Measurements from ENCODE around the gene SLC9A9. TPM values are rescaled to one million over a fixed set of nuclear protein-coding genes. Genes with fewer than 3 reads are reported as not detected.

The SLC9A9 gene
- total and polyA plus RNA-seq, 10 of the 15 experiments (the other 5 are each of a cell fraction or from before 2014, with no cell fraction given): 3.5 to 14.2 (median 9.3) TPM

DNA sequence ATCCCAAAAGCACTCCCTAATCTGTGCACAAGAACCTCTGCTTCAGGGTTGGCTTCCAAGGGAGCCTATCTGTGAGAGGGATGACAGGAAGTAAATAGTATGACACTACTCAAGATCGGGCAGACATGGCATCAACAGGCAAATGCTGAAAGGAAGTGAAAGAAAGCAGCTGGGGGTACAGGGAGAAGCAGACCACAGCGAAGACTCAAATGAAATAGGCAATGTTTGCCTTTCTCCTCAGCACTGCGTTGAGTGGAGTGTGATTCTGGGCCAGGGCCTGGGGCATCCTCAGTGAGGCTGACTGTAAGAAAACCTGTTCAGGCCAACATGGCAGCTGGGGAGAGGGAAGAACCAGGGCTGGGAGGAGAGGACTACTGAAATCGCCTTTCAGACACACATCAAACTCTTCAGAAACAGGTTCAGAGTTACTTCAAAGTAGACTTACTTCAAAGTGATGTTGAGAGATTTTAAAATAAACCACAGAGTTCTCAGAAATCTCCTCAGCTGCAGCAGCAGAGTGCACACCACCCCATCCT lies 96.6 kb downstream of the SLC9A9 start:
- POLR2A ChIA-PET: no interaction called here
- Histone ChIP-seq H3K4me1 (ENCODE audit: control insufficient read depth, insufficient read depth, low read length) (peaks cover 6% of the 10 kb centered on the region; the same call in 1 of the 2 replicates), H3K9me3 (replicated peaks; ENCODE audit: control insufficient read depth, insufficient read depth, low read length) (no peaks in the 10 kb centered on the region), H3K36me3 (ENCODE audit: control insufficient read depth in 2 of 2, insufficient read depth in 2 of 2, low read length in 1 of 2) (no peaks in the 10 kb centered on the region), H3K4me3 (no peak overlapping the region), H2AFZ (ENCODE audit: control insufficient read depth, low read depth, low read length) (peak overlapping the region; percentile 6; the same call in 1 of the 2 replicates), H3K27ac (ENCODE audit: control insufficient read depth, insufficient read depth) (no peak overlapping the region), H3K27me3 (replicated peaks in 1 of 2; ENCODE audit: control insufficient read depth in 2 of 2, insufficient read depth in 2 of 2, low read length in 1 of 2) (no peaks in the 10 kb centered on the region), H3K9ac (ENCODE audit: control insufficient read depth, insufficient read depth, low read length) (no peak overlapping the region), H3K4me2 (ENCODE audit: control insufficient read depth, insufficient read depth) (no peak overlapping the region), H4K20me1 (ENCODE audit: control insufficient read depth, insufficient read depth) (no peaks in the 10 kb centered on the region), H3K79me2 (ENCODE audit: control insufficient read depth, insufficient read depth, low read length) (no peaks in the 10 kb centered on the region)
- SMC1A ChIA-PET (ENCODE audit: uncharacterized antibody, unreplicated experiment): no interaction called here
- CTCF ChIA-PET: no interaction called here
- no peak for TF ChIP-seq ZZZ3 (IDR thresholded peaks at IDR 0.05; ENCODE audit: control insufficient read depth, insufficient read length, low read depth)
- no peak for TF ChIP-seq JUND (IDR thresholded peaks at IDR 0.05; ENCODE audit: low read depth, low read length)
- TF ChIP-seq HDGF (IDR thresholded peaks at IDR 0.05): no peak
- no peak for TF ChIP-seq BCL11A (IDR thresholded peaks at IDR 0.05; ENCODE audit: low read depth, low read length)
- no peak for TF ChIP-seq NFYB (IDR thresholded peaks at IDR 0.05; ENCODE audit: insufficient read depth, low read depth, low read length)
- TF ChIP-seq SPI1 (IDR thresholded peaks at IDR 0.05; ENCODE audit: borderline replicate concordance, insufficient read depth, low read depth, low read length): peak; percentile 72
- TF ChIP-seq RAD21 (IDR thresholded peaks at IDR 0.05; ENCODE audit: insufficient read depth, low read depth, low read length): no peak
- peak; percentile 35; the same call in 1 of the 2 replicates for TF ChIP-seq RUNX3 (IDR thresholded peaks at IDR 0.05; ENCODE audit: low read length)
- TF ChIP-seq SREBF1 (IDR thresholded peaks at IDR 0.05; ENCODE audit: low read length): no peak
- TF ChIP-seq, protein P1, sequence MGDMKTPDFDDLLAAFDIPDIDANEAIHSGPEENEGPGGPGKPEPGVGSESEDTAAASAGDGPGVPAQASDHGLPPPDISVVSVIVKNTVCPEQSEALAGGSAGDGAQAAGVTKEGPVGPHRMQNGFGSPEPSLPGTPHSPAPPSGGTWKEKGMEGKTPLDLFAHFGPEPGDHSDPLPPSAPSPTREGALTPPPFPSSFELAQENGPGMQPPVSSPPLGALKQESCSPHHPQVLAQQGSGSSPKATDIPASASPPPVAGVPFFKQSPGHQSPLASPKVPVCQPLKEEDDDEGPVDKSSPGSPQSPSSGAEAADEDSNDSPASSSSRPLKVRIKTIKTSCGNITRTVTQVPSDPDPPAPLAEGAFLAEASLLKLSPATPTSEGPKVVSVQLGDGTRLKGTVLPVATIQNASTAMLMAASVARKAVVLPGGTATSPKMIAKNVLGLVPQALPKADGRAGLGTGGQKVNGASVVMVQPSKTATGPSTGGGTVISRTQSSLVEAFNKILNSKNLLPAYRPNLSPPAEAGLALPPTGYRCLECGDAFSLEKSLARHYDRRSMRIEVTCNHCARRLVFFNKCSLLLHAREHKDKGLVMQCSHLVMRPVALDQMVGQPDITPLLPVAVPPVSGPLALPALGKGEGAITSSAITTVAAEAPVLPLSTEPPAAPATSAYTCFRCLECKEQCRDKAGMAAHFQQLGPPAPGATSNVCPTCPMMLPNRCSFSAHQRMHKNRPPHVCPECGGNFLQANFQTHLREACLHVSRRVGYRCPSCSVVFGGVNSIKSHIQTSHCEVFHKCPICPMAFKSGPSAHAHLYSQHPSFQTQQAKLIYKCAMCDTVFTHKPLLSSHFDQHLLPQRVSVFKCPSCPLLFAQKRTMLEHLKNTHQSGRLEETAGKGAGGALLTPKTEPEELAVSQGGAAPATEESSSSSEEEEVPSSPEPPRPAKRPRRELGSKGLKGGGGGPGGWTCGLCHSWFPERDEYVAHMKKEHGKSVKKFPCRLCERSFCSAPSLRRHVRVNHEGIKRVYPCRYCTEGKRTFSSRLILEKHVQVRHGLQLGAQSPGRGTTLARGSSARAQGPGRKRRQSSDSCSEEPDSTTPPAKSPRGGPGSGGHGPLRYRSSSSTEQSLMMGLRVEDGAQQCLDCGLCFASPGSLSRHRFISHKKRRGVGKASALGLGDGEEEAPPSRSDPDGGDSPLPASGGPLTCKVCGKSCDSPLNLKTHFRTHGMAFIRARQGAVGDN (IDR thresholded peaks at IDR 0.05): no peak
- 0 out of 4 replicates have a peak, but pooled peaks of 1 of the 2 experiments have one; percentile 20 for TF ChIP-seq ETV6 (conservative IDR thresholded peaks at IDR 0.05 in 1 of 2, IDR thresholded peaks at IDR 0.05 in 1 of 2; ENCODE audit: borderline replicate concordance in 1 of 2, low read depth in 1 of 2)
- no peak for TF ChIP-seq TCF3 (IDR thresholded peaks at IDR 0.05; ENCODE audit: borderline replicate concordance, insufficient read depth, low read depth, low read length)
- TF ChIP-seq, protein P2, sequence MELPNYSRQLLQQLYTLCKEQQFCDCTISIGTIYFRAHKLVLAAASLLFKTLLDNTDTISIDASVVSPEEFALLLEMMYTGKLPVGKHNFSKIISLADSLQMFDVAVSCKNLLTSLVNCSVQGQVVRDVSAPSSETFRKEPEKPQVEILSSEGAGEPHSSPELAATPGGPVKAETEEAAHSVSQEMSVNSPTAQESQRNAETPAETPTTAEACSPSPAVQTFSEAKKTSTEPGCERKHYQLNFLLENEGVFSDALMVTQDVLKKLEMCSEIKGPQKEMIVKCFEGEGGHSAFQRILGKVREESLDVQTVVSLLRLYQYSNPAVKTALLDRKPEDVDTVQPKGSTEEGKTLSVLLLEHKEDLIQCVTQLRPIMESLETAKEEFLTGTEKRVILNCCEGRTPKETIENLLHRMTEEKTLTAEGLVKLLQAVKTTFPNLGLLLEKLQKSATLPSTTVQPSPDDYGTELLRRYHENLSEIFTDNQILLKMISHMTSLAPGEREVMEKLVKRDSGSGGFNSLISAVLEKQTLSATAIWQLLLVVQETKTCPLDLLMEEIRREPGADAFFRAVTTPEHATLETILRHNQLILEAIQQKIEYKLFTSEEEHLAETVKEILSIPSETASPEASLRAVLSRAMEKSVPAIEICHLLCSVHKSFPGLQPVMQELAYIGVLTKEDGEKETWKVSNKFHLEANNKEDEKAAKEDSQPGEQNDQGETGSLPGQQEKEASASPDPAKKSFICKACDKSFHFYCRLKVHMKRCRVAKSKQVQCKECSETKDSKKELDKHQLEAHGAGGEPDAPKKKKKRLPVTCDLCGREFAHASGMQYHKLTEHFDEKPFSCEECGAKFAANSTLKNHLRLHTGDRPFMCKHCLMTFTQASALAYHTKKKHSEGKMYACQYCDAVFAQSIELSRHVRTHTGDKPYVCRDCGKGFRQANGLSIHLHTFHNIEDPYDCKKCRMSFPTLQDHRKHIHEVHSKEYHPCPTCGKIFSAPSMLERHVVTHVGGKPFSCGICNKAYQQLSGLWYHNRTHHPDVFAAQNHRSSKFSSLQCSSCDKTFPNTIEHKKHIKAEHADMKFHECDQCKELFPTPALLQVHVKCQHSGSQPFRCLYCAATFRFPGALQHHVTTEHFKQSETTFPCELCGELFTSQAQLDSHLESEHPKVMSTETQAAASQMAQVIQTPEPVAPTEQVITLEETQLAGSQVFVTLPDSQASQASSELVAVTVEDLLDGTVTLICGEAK (IDR thresholded peaks at IDR 0.05; ENCODE audit: borderline replicate concordance): no peak
- TF ChIP-seq POLR2A (IDR thresholded peaks at IDR 0.05; ENCODE audit: low read depth, low read length): no peak
- ATAC-seq (peak; percentile 76), DNase-seq (ENCODE audit: low read depth, low spot score) (peak; percentile 24), FAIRE-seq (peak; percentile 13)
- WGBS (ENCODE audit: insufficient coverage, insufficient replicate concordance, low lambda C conversion rate, missing lambda C conversion rate): 31% methylated on average over 4 of the region's 4 CpGs
- no TSS peak for BruUV-seq (replicated peaks)
- intact Hi-C loops (cut with micrococcal nuclease; ENCODE audit: unreplicated experiment) (no loop called here), in situ Hi-C loops (cut with MboI) (no loop called here)
- RAD21 ChIA-PET (ENCODE audit: unreplicated experiment): no interaction called here
